HG02678 (cell line): Measurements from ENCODE around the gene RALGPS1.

ENCODE experiments used
- ATAC-seq: cut with Tn5 transposase; IDR thresholded peaks from one replicate; pipeline ENCODE4 v1.9.1; 2021; ENCODE audit warnings: mild to moderate bottlenecking, moderate library complexity; ENCODE audit not compliant: unreplicated experiment

The RALGPS1 gene

GRCh38 chr9:126953041-126953809, 38.6 kb downstream of the RALGPS1 start:
- ATAC-seq = no peak

- no peak for ATAC-seq
Observed at GRCh38 chr9:126955811-126956210, 41.2 kb downstream of the RALGPS1 start.

GRCh38 chr9:126956917-126957686, 42.5 kb downstream of the RALGPS1 start:
- no peak for ATAC-seq

- no peak for ATAC-seq
Observed at GRCh38 chr9:126957687-126958053, 43.1 kb downstream of the RALGPS1 start.

GRCh38 chr9:126959336-126959735, 44.8 kb downstream of the RALGPS1 start:
- no peak for ATAC-seq

- no peak for ATAC-seq
Observed at GRCh38 chr9:126959917-126960316, 45.3 kb downstream of the RALGPS1 start.

- no peak for ATAC-seq
Observed at GRCh38 chr9:126962336-126962735, 47.8 kb downstream of the RALGPS1 start.

GRCh38 chr9:126965077-126965476, 50.5 kb downstream of the RALGPS1 start:
- ATAC-seq = no peak

GRCh38 chr9:126965541-126966428, 51.2 kb downstream of the RALGPS1 start:
- ATAC-seq = no peak

GRCh38 chr9:126971261-126971660, 56.7 kb downstream of the RALGPS1 start:
- no peak for ATAC-seq

GRCh38 chr9:126973651-126974529, 59.3 kb downstream of the RALGPS1 start:
- no peak for ATAC-seq

GRCh38 chr9:126974594-126974993, 60.0 kb downstream of the RALGPS1 start:
- no peak for ATAC-seq

- ATAC-seq = no peak
Observed at GRCh38 chr9:126975327-126976220, 61.0 kb downstream of the RALGPS1 start.

GRCh38 chr9:126979461-126979860, 64.9 kb downstream of the RALGPS1 start:
- no peak for ATAC-seq

GRCh38 chr9:126980231-126980630, 65.6 kb downstream of the RALGPS1 start:
- no peak for ATAC-seq

GRCh38 chr9:126981218-126981617, 66.6 kb downstream of the RALGPS1 start:
- ATAC-seq = no peak

- ATAC-seq = no peak
Observed at GRCh38 chr9:126982215-126983002, 67.8 kb downstream of the RALGPS1 start.

GRCh38 chr9:126983767-126984166, 69.2 kb downstream of the RALGPS1 start:
- ATAC-seq = no peak

- no peak for ATAC-seq
Observed at GRCh38 chr9:126984969-126985368, 70.4 kb downstream of the RALGPS1 start.
